GM20431 (cell line): ENCODE data around the gene AP2B1.

Experiments used
- in situ Hi-C: fragments of 300-500 bp; cut with MseI, MboI; formaldehyde crosslinking; loops from one replicate; pipeline ENCODE4 v1.15.0; 2020; ENCODE audit warnings: low sequenced_read_pairs; ENCODE audit not compliant: unreplicated experiment

Gene AP2B1

DNA sequence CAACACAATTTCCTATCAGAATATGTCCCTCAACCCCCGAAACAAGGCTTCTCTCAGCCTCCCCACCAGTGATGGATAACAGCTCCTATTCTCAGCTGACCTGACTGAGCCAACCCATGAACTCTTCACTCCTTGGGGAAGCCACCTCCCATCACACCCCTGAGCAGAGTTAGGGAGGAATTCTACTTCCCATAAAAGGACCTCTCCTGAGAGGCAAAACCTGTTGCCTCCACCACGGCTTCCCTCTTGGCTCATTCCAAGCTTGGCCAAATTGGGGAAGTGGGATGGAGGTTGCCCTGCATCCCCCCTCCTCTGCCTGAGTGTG is 138.6 kb downstream of the AP2B1 start:
- in situ Hi-C loops: loop anchor here (25.0 kb wide), 2 partner anchors 413 to 563 kb away; no protein-coding TSS in a partner anchor

DNA sequence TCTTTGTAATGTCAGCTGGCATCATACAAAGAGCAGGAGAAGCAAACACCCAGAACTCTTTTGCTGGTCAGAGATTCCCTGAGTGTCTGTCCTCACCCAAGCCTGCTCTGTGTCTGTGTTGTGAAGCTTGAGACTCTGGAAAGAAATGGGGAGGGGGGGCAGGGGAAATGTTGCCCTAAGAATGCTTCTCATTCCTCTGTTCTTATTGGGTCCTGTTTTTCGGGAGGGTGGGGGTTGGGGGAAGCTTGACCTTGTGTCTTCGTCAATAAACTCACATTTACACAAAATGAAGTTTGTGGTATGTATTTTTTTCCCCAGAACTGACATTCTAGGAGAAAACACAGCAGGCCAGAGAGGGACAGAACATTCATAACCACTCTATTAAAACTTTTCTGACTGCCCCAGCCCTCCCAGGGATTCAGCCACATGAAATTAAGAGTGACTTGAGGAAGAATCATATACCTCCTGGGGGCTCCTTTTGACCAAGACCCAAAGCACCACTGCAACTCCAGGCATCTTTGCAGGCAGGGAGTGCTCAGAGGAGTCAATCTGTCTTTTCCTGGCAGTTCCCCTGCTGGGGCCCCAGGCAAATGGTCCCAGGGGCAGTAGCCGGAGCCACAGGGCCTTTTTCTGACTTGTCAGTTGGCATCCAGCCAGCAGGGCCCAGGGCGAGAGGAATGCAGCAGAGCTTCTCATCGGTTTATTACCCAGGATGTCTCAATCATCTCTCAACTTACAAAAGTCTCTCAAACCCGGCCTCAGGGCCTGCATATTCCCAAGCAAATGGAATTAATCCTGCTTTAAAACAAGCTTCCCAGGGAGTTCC is 139.2 kb downstream of the AP2B1 start:
- in situ Hi-C loops: loop anchor here (25.0 kb wide), 2 partner anchors 414 to 564 kb away; no protein-coding TSS in a partner anchor

DNA sequence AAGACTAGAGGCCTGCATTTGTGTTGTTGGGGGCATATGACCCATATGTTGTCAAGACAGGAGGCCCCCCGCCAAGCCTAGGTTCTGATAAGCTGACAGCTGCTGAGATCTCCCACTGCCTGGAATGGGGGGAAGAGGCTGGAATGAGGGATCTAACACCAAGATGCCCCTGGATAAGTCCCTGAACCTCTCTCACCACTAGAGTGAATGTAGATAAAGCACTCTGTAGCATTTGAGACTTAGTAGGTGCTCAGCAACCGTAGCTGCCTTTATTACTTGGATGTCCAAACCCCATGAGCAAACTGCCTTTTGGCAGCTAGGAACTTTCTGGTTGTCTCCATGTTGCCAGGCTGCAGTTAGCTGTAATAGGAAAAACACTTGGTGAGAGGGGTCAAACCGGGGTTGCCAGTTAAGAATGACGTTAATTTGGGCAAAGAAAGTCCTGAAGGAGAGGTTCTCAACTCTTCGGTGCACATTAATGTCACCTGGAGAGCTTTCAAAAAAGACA is 139.9 kb downstream of the AP2B1 start:
- in situ Hi-C loops: loop anchor here (25.0 kb wide), 2 partner anchors 415 to 565 kb away; no protein-coding TSS in a partner anchor

DNA sequence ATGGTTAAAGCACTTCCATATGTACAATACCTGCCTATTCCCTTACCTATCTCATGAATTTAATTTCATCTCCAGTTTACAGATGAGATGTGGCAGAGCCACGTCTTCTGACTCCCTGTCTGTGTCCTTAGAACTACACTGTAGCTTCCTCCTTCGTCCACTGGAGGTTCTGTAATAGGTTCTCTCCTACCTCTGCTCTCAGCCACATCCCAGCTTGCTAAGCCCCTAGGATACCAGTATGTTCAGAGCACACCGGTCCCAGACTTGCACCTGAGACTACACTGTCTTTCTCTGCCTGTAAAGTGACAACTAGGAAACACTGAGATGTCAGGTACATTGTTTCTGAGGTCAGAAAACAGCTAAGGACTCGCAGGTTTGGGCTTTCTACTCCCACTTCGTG is 140.5 kb downstream of the AP2B1 start:
- in situ Hi-C loops: loop anchor here (25.0 kb wide), 2 partner anchors 415 to 565 kb away; no protein-coding TSS in a partner anchor

DNA sequence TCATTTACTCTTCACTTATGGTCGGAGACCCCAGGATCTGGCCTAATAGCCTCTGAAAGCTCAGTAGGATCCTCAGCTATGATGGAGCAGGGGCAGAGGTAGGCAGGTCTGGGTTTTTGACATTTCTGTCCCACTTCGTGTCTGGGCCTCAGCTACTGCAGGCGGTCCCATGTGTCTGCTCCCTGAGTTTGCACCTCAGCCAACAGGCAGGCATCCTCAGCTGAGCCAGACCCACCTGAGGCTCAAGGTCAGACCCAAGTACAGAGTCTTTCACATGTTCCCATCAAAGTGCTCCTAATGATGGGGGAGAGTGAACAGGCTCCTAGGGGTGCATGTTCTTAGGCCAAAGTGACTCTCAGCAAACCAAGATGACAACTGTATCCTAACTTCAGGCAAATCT is 141.4 kb downstream of the AP2B1 start:
- in situ Hi-C loops: loop anchor here (25.0 kb wide), 2 partner anchors 416 to 566 kb away; no protein-coding TSS in a partner anchor

DNA sequence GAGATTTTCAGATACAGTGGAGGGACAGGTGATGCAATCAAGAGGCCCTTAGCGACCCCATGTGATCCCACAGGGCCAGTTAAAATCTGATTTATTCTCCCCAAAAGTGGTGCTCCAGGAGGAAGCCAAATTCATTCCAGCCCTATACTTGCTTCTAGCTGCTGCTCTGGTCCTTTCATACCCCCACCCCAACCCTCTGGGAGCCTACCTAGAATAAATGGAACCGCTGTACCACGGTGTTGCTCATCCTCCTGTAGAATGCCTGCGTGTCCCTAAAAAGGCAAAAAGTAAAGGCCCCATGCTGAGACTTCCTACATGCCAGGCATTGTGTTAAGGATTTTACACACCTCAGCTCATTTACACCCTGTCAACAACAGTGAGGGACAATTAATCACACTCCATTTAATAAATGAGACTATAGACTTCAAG is 142.3 kb downstream of the AP2B1 start:
- in situ Hi-C loops: loop anchor here (25.0 kb wide), 2 partner anchors 417 to 567 kb away; no protein-coding TSS in a partner anchor

DNA sequence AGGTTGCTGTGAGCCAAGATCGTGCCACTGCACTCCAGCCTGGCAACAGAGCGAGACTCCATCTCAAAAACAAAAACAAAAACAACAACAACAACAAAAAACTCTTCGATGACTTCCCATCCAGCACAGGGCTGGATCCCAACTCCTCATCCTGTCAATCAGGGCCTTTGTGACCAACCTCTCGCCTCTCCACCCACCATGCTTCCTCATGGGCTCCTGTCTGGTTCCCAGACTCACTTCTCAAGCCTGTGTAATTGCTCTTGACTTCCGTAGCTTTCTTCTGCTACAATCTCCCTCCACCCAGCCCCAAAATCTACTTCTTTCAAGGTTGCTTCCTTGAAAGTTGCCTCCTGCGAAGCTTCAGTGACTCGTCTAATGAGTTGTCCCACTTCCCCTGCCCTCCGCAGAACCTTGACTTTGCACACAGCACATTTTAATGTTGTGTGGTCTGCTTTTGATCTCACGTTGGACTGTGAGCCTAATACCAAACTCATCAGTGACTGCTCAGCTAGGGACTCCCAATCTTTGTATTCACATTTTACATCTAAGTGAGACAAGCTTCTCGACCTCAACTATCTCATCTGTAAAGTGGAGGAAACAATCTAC is 143.4 kb downstream of the AP2B1 start:
- in situ Hi-C loops: loop anchor here (25.0 kb wide), 2 partner anchors 418 to 568 kb away; no protein-coding TSS in a partner anchor

DNA sequence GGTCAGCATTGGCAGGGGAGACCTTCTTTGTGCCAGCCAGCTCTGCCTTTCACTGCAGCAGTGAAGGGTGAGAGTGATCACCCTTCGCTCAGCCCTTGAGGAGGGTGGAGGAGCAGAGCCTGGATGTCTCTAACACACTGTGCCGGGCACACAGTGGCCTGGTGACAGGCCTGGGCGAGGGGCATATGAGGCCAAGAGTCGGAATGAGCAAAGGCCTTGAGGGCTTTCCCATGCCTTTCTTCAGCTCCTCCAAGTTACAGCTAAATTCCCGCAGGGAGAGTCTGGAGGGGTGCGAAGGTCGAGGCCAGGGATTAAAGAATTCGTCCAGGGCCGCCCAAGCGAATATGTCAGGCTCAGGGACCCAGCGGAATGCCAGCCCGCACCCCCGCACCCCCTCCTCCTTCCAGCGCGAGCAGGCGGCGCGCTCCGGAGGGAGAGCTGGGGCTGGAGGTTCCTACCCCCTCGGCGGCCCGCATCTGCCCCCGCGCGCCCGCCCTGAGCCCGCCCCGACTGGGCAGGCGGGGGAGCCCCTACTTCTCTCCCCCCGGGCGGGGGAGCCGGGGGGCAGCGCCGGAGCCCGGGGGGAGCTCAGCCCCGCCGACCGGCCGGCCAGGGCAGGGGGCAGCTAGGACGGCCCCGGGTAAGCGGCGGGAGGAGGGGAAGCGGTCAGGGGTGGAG is 144.3 kb downstream of the AP2B1 start, which contains the start of gene RASL10B:
RASL10B (plus strand) TSS at position 401 of the 678 bp plus-strand sequence. CDS start 3,546 bp downstream, outside the sequence.
- in situ Hi-C loops: loop anchor here (25.0 kb wide), 2 partner anchors 419 to 569 kb away; no protein-coding TSS in a partner anchor

DNA sequence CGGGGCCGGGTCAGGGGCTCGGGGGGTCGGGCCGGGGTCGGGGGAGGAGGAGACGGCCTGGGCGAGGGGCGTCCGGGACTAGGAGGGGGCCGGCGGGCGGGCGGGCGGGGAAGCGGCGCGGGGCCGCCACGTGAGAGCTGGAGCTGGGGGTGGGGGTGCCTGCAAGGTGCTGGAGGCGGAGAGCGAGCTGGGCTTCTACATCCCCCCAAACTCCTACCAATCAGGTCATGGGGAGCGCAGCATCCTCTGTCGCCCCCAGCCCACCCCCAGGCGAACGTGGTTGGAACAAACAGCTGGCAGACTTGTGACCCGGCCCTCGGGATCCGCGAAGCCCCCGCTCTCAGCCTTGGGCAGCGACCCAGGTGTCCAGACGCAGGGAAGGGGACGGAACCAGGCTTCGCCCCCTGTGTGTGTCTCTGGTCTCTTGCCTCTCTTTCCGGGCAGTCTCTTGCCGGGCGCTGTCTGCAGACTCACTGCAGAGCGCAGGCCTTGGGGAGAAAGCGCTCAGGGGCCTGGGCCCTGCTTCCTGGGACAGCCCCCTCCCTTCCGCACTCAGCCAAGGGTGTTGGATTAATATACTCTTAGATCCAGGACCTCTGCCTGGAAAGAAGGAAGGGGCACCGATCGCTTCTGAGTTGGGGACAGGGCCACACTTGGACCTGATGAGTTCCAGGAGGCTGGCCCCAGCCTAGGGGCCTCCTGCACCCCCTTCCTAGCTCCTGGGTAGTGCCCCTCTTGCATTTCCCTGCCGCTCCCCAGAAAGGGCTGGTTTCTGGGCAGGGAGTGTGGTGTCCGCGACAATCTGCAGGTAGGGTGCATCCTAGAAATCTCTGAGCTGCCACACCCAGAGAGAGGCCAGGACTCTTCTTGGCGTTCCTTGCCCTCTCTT is 145.0 kb downstream of the AP2B1 start:
- in situ Hi-C loops: loop anchor here (25.0 kb wide), 2 partner anchors 420 to 570 kb away; no protein-coding TSS in a partner anchor

DNA sequence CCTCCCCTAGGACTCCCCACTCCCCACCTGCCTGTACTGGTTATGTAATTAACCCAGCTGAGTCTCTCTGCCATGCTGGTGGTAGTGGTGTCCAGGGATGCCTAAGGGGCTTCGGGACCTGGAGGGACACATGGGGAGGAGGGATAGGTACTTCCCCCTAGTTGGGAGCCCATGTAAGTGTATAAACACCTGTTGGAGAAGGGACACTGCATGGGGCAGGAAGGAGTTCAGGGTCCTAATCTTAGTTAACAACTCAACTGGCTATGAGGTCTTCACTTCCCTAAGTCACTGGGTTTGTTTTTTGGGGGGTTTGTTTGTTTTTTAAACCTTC is 145.6 kb downstream of the AP2B1 start:
- in situ Hi-C loops: loop anchor here (25.0 kb wide), 2 partner anchors 420 to 570 kb away; no protein-coding TSS in a partner anchor

DNA sequence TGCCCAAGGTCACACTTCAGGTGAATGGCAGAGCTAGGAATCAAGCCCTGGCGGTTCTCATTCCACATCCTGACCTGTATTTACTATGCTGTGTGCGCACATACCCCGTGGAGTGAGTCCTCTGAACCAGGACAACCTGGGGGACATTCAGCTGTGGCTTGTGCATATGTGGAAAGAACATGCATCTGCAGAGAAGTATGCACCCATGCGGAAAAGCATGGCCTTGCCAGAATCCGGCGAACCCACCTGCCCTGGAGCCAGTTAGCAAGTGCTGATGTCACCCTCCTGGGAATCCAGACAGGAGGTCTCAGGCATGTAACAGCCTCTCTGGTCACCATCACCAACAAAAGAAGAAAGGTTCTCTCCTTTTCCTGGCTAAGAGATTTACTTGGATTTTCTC is 146.2 kb downstream of the AP2B1 start:
- in situ Hi-C loops: loop anchor here (25.0 kb wide), 2 partner anchors 421 to 571 kb away; no protein-coding TSS in a partner anchor

DNA sequence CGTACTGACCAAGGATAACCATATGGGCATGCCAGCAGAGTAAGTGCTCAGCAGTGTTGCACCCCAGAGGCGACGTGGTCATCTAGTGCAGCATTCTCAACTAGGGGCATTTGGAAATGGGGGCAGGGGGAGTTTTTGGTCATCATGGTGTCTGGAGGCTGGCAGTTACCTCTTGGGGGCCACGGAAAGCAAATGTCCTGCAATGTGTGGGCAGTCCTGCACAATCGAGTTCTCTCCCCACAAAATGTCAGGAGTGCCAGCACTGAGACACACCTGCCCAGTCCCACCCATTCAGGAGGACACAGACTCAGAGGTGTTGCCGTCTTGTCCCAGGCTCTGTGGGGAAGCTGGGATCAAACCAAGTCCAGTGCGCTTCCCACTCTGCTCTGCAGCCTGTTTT is 147.3 kb downstream of the AP2B1 start:
- in situ Hi-C loops: loop anchor here (25.0 kb wide), 2 partner anchors 422 to 572 kb away; no protein-coding TSS in a partner anchor

DNA sequence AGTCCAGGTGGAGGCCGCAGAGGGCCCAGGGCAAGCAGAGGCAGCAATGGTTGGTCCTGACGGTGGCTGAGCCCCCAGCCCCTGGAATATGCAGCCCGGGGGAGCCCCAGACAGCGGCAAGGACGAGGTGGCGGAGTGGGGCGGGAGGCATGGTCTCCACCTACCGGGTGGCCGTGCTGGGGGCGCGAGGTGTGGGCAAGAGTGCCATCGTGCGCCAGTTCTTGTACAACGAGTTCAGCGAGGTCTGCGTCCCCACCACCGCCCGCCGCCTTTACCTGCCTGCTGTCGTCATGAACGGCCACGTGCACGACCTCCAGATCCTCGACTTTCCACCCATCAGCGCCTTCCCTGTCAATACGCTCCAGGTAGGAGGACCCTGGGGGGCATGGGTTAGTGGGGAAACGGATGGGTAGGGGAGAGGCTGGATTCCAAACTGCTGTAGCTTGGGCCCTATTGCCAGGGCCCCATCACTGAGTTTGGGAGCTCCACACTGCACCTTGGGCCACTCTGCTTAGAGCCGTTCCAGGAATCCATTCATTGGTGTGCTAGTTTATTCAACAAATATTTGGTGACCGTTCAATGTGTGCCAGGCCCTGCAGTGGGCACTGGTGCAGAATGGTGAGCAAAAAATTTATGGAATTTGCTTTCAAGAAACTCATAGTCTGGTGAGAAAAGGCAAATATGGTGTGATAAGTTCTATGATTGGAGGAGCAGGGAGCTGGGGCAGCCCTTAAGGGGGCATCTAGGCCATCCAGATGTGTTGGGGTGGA is 148.1 kb downstream of the AP2B1 start:
- in situ Hi-C loops: loop anchor here (25.0 kb wide), 2 partner anchors 423 to 573 kb away; no protein-coding TSS in a partner anchor

DNA sequence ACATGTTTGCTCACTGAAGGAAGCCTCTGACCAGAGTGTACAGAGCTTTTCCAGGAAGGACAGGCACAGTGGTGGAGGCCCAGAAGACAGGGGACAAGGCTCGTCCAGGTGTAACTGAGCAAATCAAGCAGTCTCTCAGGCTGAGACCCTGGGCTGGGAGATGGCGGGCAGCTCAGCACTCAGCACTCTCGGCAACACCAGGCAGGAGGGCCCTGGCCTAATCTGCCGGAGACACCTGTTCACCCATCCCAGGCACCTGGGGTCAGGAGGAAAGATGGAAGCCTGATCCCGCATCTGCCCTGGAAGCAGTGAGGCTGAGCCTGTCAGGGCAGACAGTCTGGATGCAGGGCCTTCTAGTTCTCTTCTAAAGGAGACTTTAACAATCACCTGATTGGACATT is 149.1 kb downstream of the AP2B1 start:
- in situ Hi-C loops: loop anchor here (25.0 kb wide), 2 partner anchors 424 to 574 kb away; no protein-coding TSS in a partner anchor

DNA sequence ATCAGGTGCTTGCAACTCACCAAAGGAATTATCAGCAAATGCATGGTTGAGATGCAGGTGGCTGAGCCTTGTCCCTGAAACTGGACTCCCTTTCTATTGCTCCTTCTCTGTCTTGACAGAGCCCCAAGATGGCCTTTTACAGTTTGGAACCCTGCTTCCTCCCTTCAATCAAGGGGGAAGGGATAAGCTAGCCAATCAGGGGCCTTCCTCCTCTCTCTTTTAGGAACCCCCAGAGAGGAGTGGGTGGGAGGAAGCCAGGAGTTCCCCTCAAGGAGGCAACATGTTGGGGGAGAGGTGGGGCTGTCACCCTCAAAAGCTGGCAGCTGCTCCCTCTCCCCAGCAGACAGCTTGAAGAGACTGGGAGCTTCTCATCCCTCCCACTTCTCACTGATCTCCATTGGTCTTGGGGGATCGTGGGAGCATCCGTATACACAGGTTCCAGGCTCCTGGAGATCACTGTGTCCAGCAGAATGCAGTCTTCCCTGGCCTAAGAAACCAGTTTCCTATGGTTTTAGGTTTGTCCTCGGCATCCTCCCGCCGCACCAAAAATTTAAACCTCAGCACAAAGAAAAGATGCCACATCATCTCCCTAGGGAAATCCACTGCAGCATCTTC is 151.5 kb downstream of the AP2B1 start:
- in situ Hi-C loops: loop anchor here (25.0 kb wide), 2 partner anchors 426 to 576 kb away; no protein-coding TSS in a partner anchor

DNA sequence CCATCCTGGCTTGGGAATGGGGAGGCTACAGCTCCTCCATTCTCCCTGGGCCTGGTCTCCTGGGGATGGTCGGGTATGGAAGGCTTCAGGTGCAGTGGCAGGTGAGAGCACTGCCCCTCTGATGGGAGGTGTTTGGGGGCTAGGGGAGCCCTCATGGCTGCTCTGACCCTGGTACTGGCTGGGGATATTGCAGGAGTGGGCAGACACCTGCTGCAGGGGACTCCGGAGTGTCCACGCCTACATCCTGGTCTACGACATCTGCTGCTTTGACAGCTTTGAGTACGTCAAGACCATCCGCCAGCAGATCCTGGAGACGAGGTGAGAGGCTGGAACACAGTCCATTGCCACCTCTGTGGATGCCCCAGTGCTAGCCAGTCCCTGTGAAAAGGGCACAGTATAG is 153.1 kb downstream of the AP2B1 start:
- in situ Hi-C loops: loop anchor here (25.0 kb wide), 2 partner anchors 428 to 578 kb away; no protein-coding TSS in a partner anchor
